Activated naive CD4-positive, alpha-beta T cell treated with anti-CD3 and anti-CD28 coated beads, Interleukin-2, amount 10 ng/mL, durations not matched to agents 7 days and 5 days (primary cell): ENCODE results near the gene ATF7IP2.
"Not testable (repeated sequence)": the region's sequence is repeated elsewhere in the genome, so short reads cannot be mapped to it uniquely, and the experiment has no call there.

Source experiments
- CTCF ChIA-PET: fragments of 350-600 bp; sonication (Branson Sonifier 250); formaldehyde crosslinking; loops from one replicate; lab custom pipeline; 2021; ENCODE audit warnings: antibody characterized with exemption; lab: Charles Lee
- DNase-seq: peaks from one replicate; pipeline ENCODE4 v3.0.0-alpha.2; 2020
- H3K27ac Mint-ChIP-seq: one replicate; pipeline ENCODE4 v1.8.0; 2021; ENCODE audit warnings: mild to moderate bottlenecking, moderate library complexity, mixed read lengths
- H3K27me3 Mint-ChIP-seq: one replicate; pipeline ENCODE4 v1.8.0; 2021; ENCODE audit warnings: mild to moderate bottlenecking, mixed read lengths
- H3K36me3 Mint-ChIP-seq: one replicate; pipeline ENCODE4 v1.8.0; 2021; ENCODE audit warnings: mixed read lengths
- H3K4me1 Mint-ChIP-seq: one replicate; pipeline ENCODE4 v1.8.0; 2021; ENCODE audit warnings: mixed read lengths
- H3K4me3 Mint-ChIP-seq: one replicate; pipeline ENCODE4 v1.8.0; 2021; ENCODE audit warnings: mild to moderate bottlenecking, moderate library complexity, mixed read lengths
- H3K9me3 Mint-ChIP-seq: one replicate; pipeline ENCODE4 v1.8.0; 2021; ENCODE audit warnings: mixed read lengths

Gene ATF7IP2

GRCh38 chr16:10385725-10386516 lies at the start of gene ATF7IP2:
Gene ATF7IP2, plus strand, starts transcription at chr16:10386061. Its CDS starts 44,560 bp downstream, at chr16:10430621.
- Mint-ChIP-seq H3K27ac (peak within 1 kb of the TSS; percentile 97), H3K9me3 (peaks cover 6% of the 10 kb centered on the region)

GRCh38 chr16:10338426-10338825 lies 47.4 kb upstream of the ATF7IP2 start:
- Mint-ChIP-seq H3K27me3 (no peaks in the 10 kb centered on the region), H3K36me3 (peaks cover 9% of the 10 kb centered on the region), H3K4me1 (peaks cover 13% of the 10 kb centered on the region), H3K27ac (peak overlapping the region; percentile 44), H3K9me3 (peaks cover 30% of the 10 kb centered on the region), H3K4me3 (no peak overlapping the region)
- CTCF ChIA-PET, result no interaction called here
- DNase-seq, result no peak

More at GRCh38 chr16:10385725-10386516, at the start of gene ATF7IP2:
- peaks cover 40% of the 10 kb centered on the region for H3K36me3 Mint-ChIP-seq
- peak; percentile 93 for DNase-seq
- peaks cover 46% of the 10 kb centered on the region for H3K4me1 Mint-ChIP-seq
- CTCF ChIA-PET, result no interaction called here
- H3K4me3 Mint-ChIP-seq, result peak within 1 kb of the TSS; percentile 95
- peaks cover 3% of the 10 kb centered on the region for H3K27me3 Mint-ChIP-seq

GRCh38 chr16:10339777-10340732 lies 45.8 kb upstream of the ATF7IP2 start:
- H3K9me3 Mint-ChIP-seq, result peaks cover 35% of the 10 kb centered on the region
- H3K36me3 Mint-ChIP-seq, result peaks cover 12% of the 10 kb centered on the region
- H3K27ac Mint-ChIP-seq, result no peak overlapping the region
- DNase-seq, result no peak
- H3K4me1 Mint-ChIP-seq, result no peaks in the 10 kb centered on the region
- no peaks in the 10 kb centered on the region for H3K27me3 Mint-ChIP-seq
- CTCF ChIA-PET, result no interaction called here
- no peak overlapping the region for H3K4me3 Mint-ChIP-seq

- peaks cover 12% of the 10 kb centered on the region for H3K36me3 Mint-ChIP-seq
- no peaks in the 10 kb centered on the region for H3K27me3 Mint-ChIP-seq
- DNase-seq, result no peak
- H3K4me3 Mint-ChIP-seq, result no peak overlapping the region
- H3K4me1 Mint-ChIP-seq, result no peaks in the 10 kb centered on the region
- H3K9me3 Mint-ChIP-seq, result peaks cover 35% of the 10 kb centered on the region
- no peak overlapping the region for H3K27ac Mint-ChIP-seq
- CTCF ChIA-PET, result no interaction called here
Observed at GRCh38 chr16:10343124-10343760, 42.6 kb upstream of the ATF7IP2 start.

GRCh38 chr16:10344699-10345098 lies 41.2 kb upstream of the ATF7IP2 start:
- H3K27ac Mint-ChIP-seq, H3K4me1 Mint-ChIP-seq, CTCF ChIA-PET, H3K27me3 Mint-ChIP-seq, DNase-seq, H3K36me3 Mint-ChIP-seq, H3K4me3 Mint-ChIP-seq: not testable (repeated sequence)
- H3K9me3 Mint-ChIP-seq, result peaks cover 30% of the 10 kb centered on the region

GRCh38 chr16:10345629-10346028 lies 40.2 kb upstream of the ATF7IP2 start:
- H3K27me3 Mint-ChIP-seq, result no peaks in the 10 kb centered on the region
- CTCF ChIA-PET, result no interaction called here
- H3K27ac Mint-ChIP-seq, result no peak overlapping the region
- no peak overlapping the region for H3K4me3 Mint-ChIP-seq
- peaks cover 5% of the 10 kb centered on the region for H3K36me3 Mint-ChIP-seq
- H3K4me1 Mint-ChIP-seq, result no peaks in the 10 kb centered on the region
- H3K9me3 Mint-ChIP-seq, result peaks cover 21% of the 10 kb centered on the region
- no peak for DNase-seq

GRCh38 chr16:10349851-10350250 lies 36.0 kb upstream of the ATF7IP2 start:
- H3K4me3 Mint-ChIP-seq, result no peak overlapping the region
- no peaks in the 10 kb centered on the region for H3K9me3 Mint-ChIP-seq
- no peaks in the 10 kb centered on the region for H3K4me1 Mint-ChIP-seq
- no peaks in the 10 kb centered on the region for H3K36me3 Mint-ChIP-seq
- H3K27me3 Mint-ChIP-seq, result no peaks in the 10 kb centered on the region
- H3K27ac Mint-ChIP-seq, result no peak overlapping the region
- CTCF ChIA-PET, result no interaction called here
- no peak for DNase-seq

- H3K9me3 Mint-ChIP-seq, result no peaks in the 10 kb centered on the region
- H3K4me3 Mint-ChIP-seq, result no peak overlapping the region
- H3K36me3 Mint-ChIP-seq, result no peaks in the 10 kb centered on the region
- H3K27ac Mint-ChIP-seq, result no peak overlapping the region
- CTCF ChIA-PET, result no interaction called here
- H3K4me1 Mint-ChIP-seq, result no peaks in the 10 kb centered on the region
- no peaks in the 10 kb centered on the region for H3K27me3 Mint-ChIP-seq
- no peak for DNase-seq
Observed at GRCh38 chr16:10352262-10352661, 33.6 kb upstream of the ATF7IP2 start.

GRCh38 chr16:10355589-10355988 lies 30.3 kb upstream of the ATF7IP2 start:
- Mint-ChIP-seq H3K9me3 (peaks cover 2% of the 10 kb centered on the region), H3K36me3 (no peaks in the 10 kb centered on the region), H3K4me3 (no peak overlapping the region), H3K27me3 (no peaks in the 10 kb centered on the region), H3K27ac (no peak overlapping the region), H3K4me1 (peaks cover 1% of the 10 kb centered on the region)
- CTCF ChIA-PET, result no interaction called here
- no peak for DNase-seq

GRCh38 chr16:10356870-10357842 lies 28.7 kb upstream of the ATF7IP2 start:
- H3K4me1 Mint-ChIP-seq, result peaks cover 14% of the 10 kb centered on the region
- peaks cover 7% of the 10 kb centered on the region for H3K36me3 Mint-ChIP-seq
- CTCF ChIA-PET, result no interaction called here
- no peak for DNase-seq
- peaks cover 8% of the 10 kb centered on the region for H3K9me3 Mint-ChIP-seq
- no peaks in the 10 kb centered on the region for H3K27me3 Mint-ChIP-seq
- no peak overlapping the region for H3K27ac Mint-ChIP-seq
- no peak overlapping the region for H3K4me3 Mint-ChIP-seq

- H3K27me3 Mint-ChIP-seq, DNase-seq, H3K9me3 Mint-ChIP-seq, H3K4me3 Mint-ChIP-seq, CTCF ChIA-PET: not testable (repeated sequence)
- peaks cover 10% of the 10 kb centered on the region for H3K36me3 Mint-ChIP-seq
- peak overlapping the region; percentile 91 for H3K27ac Mint-ChIP-seq
- H3K4me1 Mint-ChIP-seq, result peaks cover 25% of the 10 kb centered on the region
Observed at GRCh38 chr16:10361747-10362076, 24.1 kb upstream of the ATF7IP2 start.

- peak; percentile 39 for DNase-seq
- H3K9me3 Mint-ChIP-seq, result peaks cover 9% of the 10 kb centered on the region
- no peaks in the 10 kb centered on the region for H3K27me3 Mint-ChIP-seq
- H3K4me3 Mint-ChIP-seq, result peak overlapping the region; percentile 5
- peaks cover 10% of the 10 kb centered on the region for H3K36me3 Mint-ChIP-seq
- CTCF ChIA-PET, result interaction anchor here (0.6 to 1.3 kb wide), 3 partner anchors 26 to 153 kb away, joined by 3 to 4 read pairs (median 3); no protein-coding TSS in a partner anchor
- H3K27ac Mint-ChIP-seq, result peak overlapping the region; percentile 91
- peaks cover 25% of the 10 kb centered on the region for H3K4me1 Mint-ChIP-seq
Observed at GRCh38 chr16:10362077-10362863, 23.6 kb upstream of the ATF7IP2 start.

- CTCF ChIA-PET, result interaction anchor here (0.6 to 1.3 kb wide), 2 partner anchors 26 to 152 kb away, joined by 3 to 4 read pairs; no protein-coding TSS in a partner anchor
- peak overlapping the region; percentile 91 for H3K27ac Mint-ChIP-seq
- DNase-seq, H3K9me3 Mint-ChIP-seq, H3K27me3 Mint-ChIP-seq, H3K4me3 Mint-ChIP-seq: not testable (repeated sequence)
- H3K36me3 Mint-ChIP-seq, result peaks cover 10% of the 10 kb centered on the region
- peaks cover 25% of the 10 kb centered on the region for H3K4me1 Mint-ChIP-seq
Observed at GRCh38 chr16:10362864-10363197, 23.0 kb upstream of the ATF7IP2 start.
